ENCODE data around the gene LPP.

GRCh38 chr3:188400494-188401243 lies 246.7 kb downstream of the LPP start:
- TF ChIP-seq POLR2A (IDR thresholded peaks at IDR 0.05) (no peak), CTCF (IDR thresholded peaks at IDR 0.05) (no peak)

All from tibial nerve (tissue), 3 donors.